Activated CD4-positive, alpha-beta T cell treated with anti-CD3 and anti-CD28 coated beads for 24 hours (primary cell): Measurements from ENCODE around the gene FMNL3.

Experiments
- DNase-seq, 2 donors: peaks; one replicate each; pipeline ENCODE4 v3.0.0-alpha.2; 2020; ENCODE audit warnings: low read depth in 2 of 2

The FMNL3 gene

DNA sequence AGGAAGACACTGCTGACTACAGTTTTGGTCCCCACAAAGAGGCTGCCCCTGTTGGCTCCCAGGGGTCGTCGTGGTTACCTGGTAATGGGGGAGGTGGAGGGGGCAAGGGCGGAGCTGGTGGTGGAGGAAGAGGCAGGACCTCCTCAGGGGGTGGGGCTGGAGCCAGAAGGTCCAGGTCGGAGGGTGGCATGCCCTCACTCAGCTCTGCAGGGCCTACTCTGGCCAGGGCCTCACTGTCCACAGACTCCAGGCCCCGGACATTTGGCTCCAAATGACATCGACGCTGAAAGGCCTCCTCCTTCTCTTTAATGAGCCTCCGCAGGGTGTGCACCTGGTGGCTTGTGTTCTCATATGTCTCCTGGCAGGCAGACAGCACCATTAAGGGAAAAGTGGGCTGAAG lies 55.4 kb downstream of the FMNL3 start:
- DNase-seq: no peak

DNA sequence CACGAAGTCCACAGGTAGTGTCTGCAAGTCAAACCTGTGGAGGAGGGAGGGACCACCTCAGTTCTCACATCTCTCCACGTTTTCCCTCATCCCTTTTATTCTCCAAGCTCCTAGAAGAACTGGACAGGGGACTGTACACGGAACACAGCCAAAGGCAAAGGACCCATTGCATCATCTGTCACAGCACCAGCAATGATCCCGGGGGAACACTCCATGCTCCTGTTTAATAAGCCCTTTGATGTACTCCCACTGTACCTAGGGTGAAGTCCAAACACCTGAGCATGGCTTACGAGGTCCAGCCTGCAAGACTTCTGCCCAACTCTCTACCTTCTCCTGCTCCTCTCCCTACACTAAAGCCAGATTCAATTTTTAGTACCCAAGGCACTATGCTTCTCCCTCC lies 57.3 kb downstream of the FMNL3 start:
- DNase-seq: no peak

GRCh38 chr12:49649445-49649844 lies 57.8 kb downstream of the FMNL3 start:
- no peak for DNase-seq

GRCh38 chr12:49648712-49649003 lies 58.5 kb downstream of the FMNL3 start:
- DNase-seq: no peak

- no peak for DNase-seq
These were observed 59.1 kb downstream of the FMNL3 start for GRCh38 chr12:49647827-49648711.

- DNase-seq: no peak
These were observed 60.1 kb downstream of the FMNL3 start for GRCh38 chr12:49646871-49647654.

GRCh38 chr12:49646331-49646830 lies 60.8 kb downstream of the FMNL3 start:
- no peak for DNase-seq

GRCh38 chr12:49645146-49646039 lies 61.8 kb downstream of the FMNL3 start:
- no peak for DNase-seq

DNA sequence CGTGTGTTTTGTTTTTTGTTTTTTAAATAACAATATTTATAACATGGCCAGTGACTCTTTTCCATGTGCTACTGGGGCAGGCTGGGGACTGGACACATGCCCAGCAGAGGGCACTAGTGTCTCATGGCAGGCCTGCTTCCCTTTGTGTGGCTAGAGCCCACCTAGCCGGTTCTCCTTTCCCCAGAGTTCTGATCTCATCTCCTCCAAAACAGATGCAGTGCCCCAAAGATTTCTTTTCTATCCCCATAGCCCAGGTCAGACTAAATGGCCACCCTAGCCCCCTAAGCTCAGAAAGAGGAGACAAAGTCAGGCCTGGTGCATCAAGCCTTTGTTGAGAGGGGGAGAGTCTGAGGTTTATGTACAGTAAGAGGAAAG lies 62.6 kb downstream of the FMNL3 start:
- peak; percentile 65 to 71 for DNase-seq

DNA sequence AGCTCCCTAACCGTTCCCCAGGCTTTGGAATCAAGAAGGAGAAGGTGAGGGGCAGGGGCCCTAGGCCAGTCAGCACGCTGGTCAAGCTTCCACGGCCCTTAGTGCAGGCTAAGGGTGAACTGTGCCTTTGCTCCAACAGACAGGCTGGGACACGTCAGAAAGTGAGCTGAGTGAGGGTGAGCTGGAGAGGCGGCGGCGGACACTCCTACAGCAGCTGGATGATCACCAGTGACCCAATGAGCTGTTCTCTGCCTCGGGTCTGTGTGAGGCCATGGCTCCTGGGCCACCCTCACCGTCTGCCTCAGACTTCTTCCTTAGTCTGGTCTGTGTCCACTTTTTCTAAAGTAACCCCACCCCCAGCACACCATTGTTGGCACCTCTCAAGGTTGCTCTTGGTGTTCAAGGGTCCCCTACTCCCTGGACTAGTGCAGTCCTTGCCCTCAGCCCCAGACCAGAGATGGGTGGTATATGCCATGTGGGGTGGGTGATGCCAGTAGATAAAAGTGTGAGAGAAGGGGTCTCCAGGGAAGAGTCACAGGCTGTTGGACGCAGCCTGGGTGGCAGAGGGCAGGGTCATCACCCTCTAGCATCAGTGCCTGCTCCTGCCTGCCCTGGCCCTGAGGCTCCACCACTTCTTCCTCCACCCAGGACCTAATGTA lies 63.1 kb downstream of the FMNL3 start:
- DNase-seq: no peak

DNA sequence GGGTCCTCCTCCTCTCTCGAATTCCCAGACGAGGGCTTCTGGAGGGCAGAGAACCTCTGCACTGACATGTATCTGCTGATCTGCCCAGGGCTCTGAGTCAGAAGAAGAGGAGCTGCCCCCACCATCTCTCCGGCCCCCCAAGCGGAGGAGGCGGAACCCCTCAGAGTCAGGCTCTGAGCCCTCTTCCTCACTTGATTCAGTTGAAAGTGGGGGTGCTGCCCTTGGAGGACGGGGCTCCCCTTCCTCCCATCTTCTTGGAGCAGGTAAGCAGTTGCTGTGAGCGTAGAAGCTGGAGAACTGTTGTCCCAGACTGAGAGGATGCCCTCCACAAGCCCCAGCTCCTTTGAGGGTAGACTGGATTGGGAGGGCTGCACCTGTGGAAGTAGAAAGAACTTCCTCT lies 64.1 kb downstream of the FMNL3 start:
- no peak for DNase-seq

GRCh38 chr12:49642370-49642802 lies 64.8 kb downstream of the FMNL3 start:
- no peak for DNase-seq

GRCh38 chr12:49641748-49642369 lies 65.3 kb downstream of the FMNL3 start:
- no peak for DNase-seq

DNA sequence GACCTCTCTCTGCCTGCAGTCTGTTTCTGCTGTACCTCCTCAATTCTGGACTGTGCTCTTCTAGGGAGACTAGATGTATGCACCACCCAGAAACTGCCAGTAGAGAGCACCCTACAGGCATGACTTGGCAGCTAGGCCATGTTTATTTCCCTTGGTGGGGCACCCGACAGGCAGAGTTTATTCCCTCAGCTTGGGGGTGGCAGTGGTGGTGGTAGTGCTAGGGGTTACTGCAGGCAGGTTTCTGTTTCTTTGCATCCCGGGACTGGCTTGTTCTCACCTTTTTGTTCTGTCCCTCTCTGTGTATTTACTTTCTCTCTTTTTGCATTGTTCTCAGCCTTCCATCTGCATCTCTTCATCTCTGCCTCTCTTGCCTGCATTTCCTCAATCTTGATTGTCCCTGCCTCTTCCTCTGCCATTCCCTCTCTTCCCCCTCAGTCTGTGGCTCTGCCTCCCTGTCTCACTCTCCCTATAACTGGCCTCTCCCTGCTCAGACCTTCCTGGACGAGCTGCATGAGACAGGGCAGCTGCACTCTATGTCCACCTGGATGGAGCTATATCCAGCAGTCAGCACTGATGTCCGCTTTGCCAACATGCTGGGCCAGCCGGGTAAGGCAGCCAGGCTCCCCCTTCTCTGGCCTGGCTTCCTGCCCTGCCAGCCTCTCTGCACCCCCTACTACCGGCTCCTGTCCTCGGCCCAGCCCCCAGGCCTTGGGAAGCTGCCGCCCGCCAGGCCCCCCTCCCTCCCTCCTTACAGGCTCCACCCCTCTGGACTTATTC lies 70.0 kb downstream of the FMNL3 start:
- DNase-seq: peak; percentile 28 to 38

DNA sequence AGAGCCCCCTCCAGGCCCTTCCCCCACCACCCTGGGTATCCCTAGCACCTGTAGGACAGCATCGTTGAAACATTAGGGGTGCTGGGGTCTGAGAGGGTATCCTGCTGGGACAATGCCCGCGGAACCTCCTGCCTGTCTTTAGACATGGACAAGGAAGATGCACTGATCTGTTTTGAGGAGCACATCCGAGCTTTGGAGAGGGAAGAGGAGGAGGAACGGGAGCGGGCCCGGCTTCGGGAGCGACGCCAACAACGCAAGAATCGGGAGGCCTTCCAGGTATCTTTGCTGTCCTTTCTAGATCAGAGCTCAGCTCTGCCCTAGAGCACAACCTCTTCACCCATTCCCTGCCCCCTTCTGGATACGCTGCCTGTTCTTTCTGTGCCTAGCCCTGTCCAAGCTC lies 70.6 kb downstream of the FMNL3 start:
- no peak for DNase-seq

GRCh38 chr12:49635656-49636055 lies 71.5 kb downstream of the FMNL3 start:
- DNase-seq: no peak

GRCh38 chr12:49635036-49635435 lies 72.2 kb downstream of the FMNL3 start:
- DNase-seq: no peak

DNA sequence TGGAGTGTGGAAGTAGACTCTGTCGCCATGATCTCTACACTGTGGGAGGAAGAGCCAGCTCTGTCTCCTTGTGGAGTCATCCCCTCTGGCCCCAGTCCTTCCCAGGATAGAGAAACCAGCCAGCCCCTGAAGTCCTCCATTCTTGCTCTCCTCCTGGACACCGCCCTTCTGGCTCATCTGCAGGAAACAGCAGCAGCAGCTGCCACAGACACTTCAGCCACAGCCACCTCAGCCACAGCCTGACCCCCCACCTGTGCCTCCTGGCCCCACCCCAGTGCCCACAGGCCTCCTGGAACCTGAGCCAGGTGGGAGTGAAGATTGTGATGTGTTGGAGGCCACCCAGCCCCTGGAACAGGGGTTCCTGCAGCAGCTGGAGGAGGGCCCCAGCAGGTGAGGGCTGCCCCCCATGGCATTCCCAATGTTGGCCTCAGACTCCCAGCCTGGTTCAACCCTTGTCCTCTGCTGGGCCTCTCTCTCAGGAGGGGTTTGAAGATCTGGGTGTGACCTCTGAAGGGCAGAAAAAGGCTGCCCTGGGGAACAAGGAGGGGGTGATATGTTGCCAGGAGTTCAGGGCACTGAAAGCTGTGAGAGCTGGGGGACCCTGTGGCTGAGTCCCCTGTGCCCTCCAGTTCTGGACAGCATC lies 73.4 kb downstream of the FMNL3 start:
- DNase-seq: no peak

- DNase-seq: no peak
These were observed 74.1 kb downstream of the FMNL3 start for GRCh38 chr12:49632986-49633702.
